ENCODE measurements around the gene PODN. TPM values are rescaled to one million over a fixed set of nuclear protein-coding genes. Genes with fewer than 3 reads are reported as not detected.

Gene PODN
- total RNA-seq, 1 donor from 2014 or later = 0.10 TPM

- TF ChIP-seq CTCF (IDR thresholded peaks at IDR 0.05; ENCODE audit: unreplicated experiment) = no peak
- no peak for DNase-seq (ENCODE audit: low spot score)
- no peak overlapping the region for H3K4me3 Mint-ChIP-seq (ENCODE audit: unreplicated experiment)
- H3K27ac Mint-ChIP-seq (ENCODE audit: unreplicated experiment) = no peak overlapping the region
- peaks cover 21% of the 10 kb centered on the region for H3K4me1 Mint-ChIP-seq (ENCODE audit: unreplicated experiment)
- H3K36me3 Mint-ChIP-seq (ENCODE audit: low read depth, unreplicated experiment) = no peaks in the 10 kb centered on the region
- peaks cover 10% of the 10 kb centered on the region for H3K27me3 Mint-ChIP-seq (ENCODE audit: unreplicated experiment)
- H3K9me3 Mint-ChIP-seq (ENCODE audit: unreplicated experiment) = no peaks in the 10 kb centered on the region
Observed at GRCh38 chr1:53111693-53112092, 49.7 kb downstream of the PODN start.

DNA sequence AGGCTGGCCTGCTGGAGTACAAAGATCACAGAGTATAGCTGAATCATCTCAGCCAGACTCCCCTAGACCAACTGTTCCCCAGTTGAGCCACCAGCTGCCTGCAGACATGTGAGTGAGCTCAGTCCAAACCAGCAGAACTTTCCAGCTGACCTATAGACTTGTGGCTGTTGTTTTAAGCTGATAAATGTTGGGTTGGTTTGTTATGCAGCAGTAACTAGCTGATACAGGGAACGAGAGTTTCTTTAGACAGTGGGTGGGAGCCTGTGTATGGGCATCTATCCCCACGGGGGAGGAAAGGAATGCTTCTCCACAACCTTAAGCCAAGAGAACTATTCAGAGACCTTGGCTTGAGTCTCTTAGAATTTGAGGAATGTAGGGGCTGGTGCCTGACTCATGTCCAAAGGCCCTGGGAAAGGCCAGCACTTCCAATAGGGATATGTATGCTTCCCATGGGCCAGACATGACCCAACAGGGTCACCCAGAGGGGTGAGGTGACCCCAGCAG, 50.3 kb downstream of the PODN start:
- no peak for DNase-seq (ENCODE audit: low spot score)
- H3K36me3 Mint-ChIP-seq (ENCODE audit: low read depth, unreplicated experiment) = no peaks in the 10 kb centered on the region
- no peak overlapping the region for H3K4me3 Mint-ChIP-seq (ENCODE audit: unreplicated experiment)
- H3K9me3 Mint-ChIP-seq (ENCODE audit: unreplicated experiment) = no peaks in the 10 kb centered on the region
- H3K4me1 Mint-ChIP-seq (ENCODE audit: unreplicated experiment) = peaks cover 23% of the 10 kb centered on the region
- no peak overlapping the region for H3K27ac Mint-ChIP-seq (ENCODE audit: unreplicated experiment)
- H3K27me3 Mint-ChIP-seq (ENCODE audit: unreplicated experiment) = peaks cover 12% of the 10 kb centered on the region
- no peak for TF ChIP-seq CTCF (IDR thresholded peaks at IDR 0.05; ENCODE audit: unreplicated experiment)

GRCh38 chr1:53112861-53113260, 50.8 kb downstream of the PODN start:
- H3K4me3 Mint-ChIP-seq (ENCODE audit: unreplicated experiment) = no peak overlapping the region
- H3K27ac Mint-ChIP-seq (ENCODE audit: unreplicated experiment) = no peak overlapping the region
- no peaks in the 10 kb centered on the region for H3K9me3 Mint-ChIP-seq (ENCODE audit: unreplicated experiment)
- TF ChIP-seq CTCF (IDR thresholded peaks at IDR 0.05; ENCODE audit: unreplicated experiment) = no peak
- H3K36me3 Mint-ChIP-seq (ENCODE audit: low read depth, unreplicated experiment) = no peaks in the 10 kb centered on the region
- H3K27me3 Mint-ChIP-seq (ENCODE audit: unreplicated experiment) = peaks cover 12% of the 10 kb centered on the region
- H3K4me1 Mint-ChIP-seq (ENCODE audit: unreplicated experiment) = peaks cover 19% of the 10 kb centered on the region
- no peak for DNase-seq (ENCODE audit: low spot score)

- Mint-ChIP-seq H3K4me3 (ENCODE audit: unreplicated experiment) (no peak overlapping the region), H3K27ac (ENCODE audit: unreplicated experiment) (no peak overlapping the region), H3K27me3 (ENCODE audit: unreplicated experiment) (peaks cover 12% of the 10 kb centered on the region), H3K4me1 (ENCODE audit: unreplicated experiment) (peaks cover 19% of the 10 kb centered on the region), H3K9me3 (ENCODE audit: unreplicated experiment) (no peaks in the 10 kb centered on the region), H3K36me3 (ENCODE audit: low read depth, unreplicated experiment) (no peaks in the 10 kb centered on the region)
- no peak for TF ChIP-seq CTCF (IDR thresholded peaks at IDR 0.05; ENCODE audit: unreplicated experiment)
- no peak for DNase-seq (ENCODE audit: low spot score)
Observed at GRCh38 chr1:53114090-53114489, 52.1 kb downstream of the PODN start.

- peaks cover 12% of the 10 kb centered on the region for H3K27me3 Mint-ChIP-seq (ENCODE audit: unreplicated experiment)
- no peak for TF ChIP-seq CTCF (IDR thresholded peaks at IDR 0.05; ENCODE audit: unreplicated experiment)
- H3K9me3 Mint-ChIP-seq (ENCODE audit: unreplicated experiment) = no peaks in the 10 kb centered on the region
- no peak for DNase-seq (ENCODE audit: low spot score)
- no peak overlapping the region for H3K27ac Mint-ChIP-seq (ENCODE audit: unreplicated experiment)
- H3K36me3 Mint-ChIP-seq (ENCODE audit: low read depth, unreplicated experiment) = no peaks in the 10 kb centered on the region
- no peak overlapping the region for H3K4me3 Mint-ChIP-seq (ENCODE audit: unreplicated experiment)
- H3K4me1 Mint-ChIP-seq (ENCODE audit: unreplicated experiment) = peaks cover 19% of the 10 kb centered on the region
Observed at GRCh38 chr1:53114581-53115400, 52.8 kb downstream of the PODN start.
